Measurements from ENCODE around the gene RFC4. TPM values are rescaled to one million over a fixed set of nuclear protein-coding genes. Genes with fewer than 3 reads are reported as not detected.
"Not testable (repeated sequence)": the region's sequence is repeated elsewhere in the genome, so short reads cannot be mapped to it uniquely, and the experiment has no call there.

The RFC4 gene
- 10 to 100 TPM in 2 of 4 donors, 1 to 10 TPM in 2; 6.1 to 26.4 (median 10.6) TPM for total RNA-seq

GRCh38 chr3:186806089-186807055, at the start of gene RFC4:
Gene RFC4 (minus strand): TSS chr3:186806482. CDS start chr3:186804713, 1,769 bp downstream.
- peak within 1 kb of the TSS; percentile 60 to 90 (median 73) for H3K4me3 ChIP-seq
- peaks cover 0 to 16% (median 3%) of the 10 kb centered on the region in 4 donors for H3K4me1 ChIP-seq
- TF ChIP-seq CTCF (IDR thresholded peaks at IDR 0.05) (peak in 1 of 6 experiments; percentile 2), POLR2A (IDR thresholded peaks at IDR 0.05) (peak; percentile 53 to 54)
- H3K36me3 ChIP-seq, result peaks cover 0 to 12% (median 0%) of the 10 kb centered on the region in 3 donors
- peak within 1 kb of the TSS; percentile 83 to 87 (median 85) for H3K27ac ChIP-seq
- DNase-seq, result peak; percentile 85 to 95 (median 93)
- no peaks in the 10 kb centered on the region for H3K27me3 ChIP-seq
- no peaks in the 10 kb centered on the region for H3K9me3 ChIP-seq

- Histone ChIP-seq H3K36me3 (no peaks in the 10 kb centered on the region), H3K9me3 (peaks cover 0 to 4% (median 0%) of the 10 kb centered on the region in 4 donors), H3K27me3 (no peaks in the 10 kb centered on the region), H3K4me1 (no peaks in the 10 kb centered on the region), H3K4me3 (no peak overlapping the region), H3K27ac (no peak overlapping the region)
- no peak for DNase-seq
- no peak for TF ChIP-seq POLR2A (IDR thresholded peaks at IDR 0.05)
- TF ChIP-seq CTCF (IDR thresholded peaks at IDR 0.05), result no peak
Measured at GRCh38 chr3:186854954-186855353, 48.7 kb upstream of the RFC4 start.

GRCh38 chr3:186854146-186854545, 47.9 kb upstream of the RFC4 start:
- Histone ChIP-seq H3K4me3 (no peak overlapping the region), H3K9me3 (no peaks in the 10 kb centered on the region), H3K27ac (no peak overlapping the region), H3K4me1 (no peaks in the 10 kb centered on the region), H3K36me3 (no peaks in the 10 kb centered on the region), H3K27me3 (no peaks in the 10 kb centered on the region)
- no peak for TF ChIP-seq CTCF (IDR thresholded peaks at IDR 0.05)
- DNase-seq, result no peak

GRCh38 chr3:186852994-186853393, 46.7 kb upstream of the RFC4 start:
- Histone ChIP-seq H3K27ac (no peak overlapping the region), H3K4me1 (no peaks in the 10 kb centered on the region), H3K4me3 (no peak overlapping the region), H3K36me3 (no peaks in the 10 kb centered on the region), H3K27me3 (no peaks in the 10 kb centered on the region), H3K9me3 (no peaks in the 10 kb centered on the region)
- no peak for TF ChIP-seq POLR2A (IDR thresholded peaks at IDR 0.05)
- TF ChIP-seq CTCF (IDR thresholded peaks at IDR 0.05), result no peak
- no peak for DNase-seq

- not testable (repeated sequence) for H3K4me3 ChIP-seq, H3K36me3 ChIP-seq, H3K27me3 ChIP-seq, H3K9me3 ChIP-seq, DNase-seq, H3K27ac ChIP-seq, H3K4me1 ChIP-seq
Measured at GRCh38 chr3:186851835-186852234, 45.6 kb upstream of the RFC4 start.

- no peaks in the 10 kb centered on the region for H3K27me3 ChIP-seq
- no peaks in the 10 kb centered on the region for H3K9me3 ChIP-seq
Measured at GRCh38 chr3:186849374-186849975, 43.2 kb upstream of the RFC4 start.

More at GRCh38 chr3:186849374-186849975, 43.2 kb upstream of the RFC4 start:
- Histone ChIP-seq H3K27ac (no peak overlapping the region), H3K36me3 (no peaks in the 10 kb centered on the region), H3K4me3 (no peak overlapping the region), H3K4me1 (no peaks in the 10 kb centered on the region)
- TF ChIP-seq CTCF (IDR thresholded peaks at IDR 0.05) (peak in 4 of 6 experiments; percentile 33 to 45 (median 42)), POLR2A (IDR thresholded peaks at IDR 0.05) (no peak)
- no peak for DNase-seq

Measured in Peyer's patch (tissue), 4 donors.